ENCODE measurements around the gene ARHGEF7. TPM values are rescaled to one million over a fixed set of nuclear protein-coding genes. Genes with fewer than 3 reads are reported as not detected.

The ARHGEF7 gene
- total and polyA plus RNA-seq, 5 donors from 2014 or later, result 7.1 to 84.9 (median 9.8) TPM

DNA sequence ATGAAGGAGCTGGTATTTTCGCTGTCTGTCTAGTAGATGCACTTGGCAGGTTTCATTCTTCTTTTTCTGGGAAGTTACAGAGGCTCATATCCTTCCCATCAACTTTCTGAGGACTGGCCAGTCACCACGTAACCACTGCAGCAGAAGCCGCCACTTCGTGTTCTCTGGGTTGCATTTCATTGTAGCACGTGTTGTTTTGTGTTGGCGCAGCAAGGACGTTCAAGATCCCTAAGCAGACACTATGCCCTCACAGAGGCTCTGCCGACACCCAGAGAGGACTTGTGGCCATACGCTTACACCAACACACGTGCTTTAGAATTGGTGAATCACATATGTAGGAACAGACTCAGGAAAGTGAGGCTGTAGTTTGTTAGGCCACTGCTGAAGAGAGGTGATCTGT is 163.1 kb downstream of the ARHGEF7 start:
- Histone ChIP-seq H3K9me3 (ENCODE audit: control insufficient read depth in 2 of 2, low read length in 2 of 2) (no peaks in the 10 kb centered on the region), H3K36me3 (ENCODE audit: control insufficient read depth, insufficient read depth, low read length) (peaks cover 92% of the 10 kb centered on the region), H3K27ac (ENCODE audit: insufficient read depth, low read length, poor library complexity, severe bottlenecking) (no peak overlapping the region), H3K4me3 (ENCODE audit: low read depth, low read length) (no peak overlapping the region), H3K4me1 (ENCODE audit: control insufficient read depth, insufficient read depth, low read length, poor library complexity, severe bottlenecking) (no peaks in the 10 kb centered on the region), H3K27me3 (ENCODE audit: control insufficient read depth, insufficient read depth, low read length) (no peaks in the 10 kb centered on the region)
- Mint-ChIP-seq H3K4me3 (no peak overlapping the region), H3K27me3 (no peaks in the 10 kb centered on the region), H3K36me3 (peaks cover 53% of the 10 kb centered on the region), H3K9me3 (no peaks in the 10 kb centered on the region), H3K4me1 (peaks cover 0 to 7% (median 0%) of the 10 kb centered on the region in 4 donors), H3K27ac (peak overlapping the region in 1 of 3 donors; percentile 31)
- DNase-seq, result no peak
- ATAC-seq (ENCODE audit: low read depth in 2 of 2), result no peak

DNA sequence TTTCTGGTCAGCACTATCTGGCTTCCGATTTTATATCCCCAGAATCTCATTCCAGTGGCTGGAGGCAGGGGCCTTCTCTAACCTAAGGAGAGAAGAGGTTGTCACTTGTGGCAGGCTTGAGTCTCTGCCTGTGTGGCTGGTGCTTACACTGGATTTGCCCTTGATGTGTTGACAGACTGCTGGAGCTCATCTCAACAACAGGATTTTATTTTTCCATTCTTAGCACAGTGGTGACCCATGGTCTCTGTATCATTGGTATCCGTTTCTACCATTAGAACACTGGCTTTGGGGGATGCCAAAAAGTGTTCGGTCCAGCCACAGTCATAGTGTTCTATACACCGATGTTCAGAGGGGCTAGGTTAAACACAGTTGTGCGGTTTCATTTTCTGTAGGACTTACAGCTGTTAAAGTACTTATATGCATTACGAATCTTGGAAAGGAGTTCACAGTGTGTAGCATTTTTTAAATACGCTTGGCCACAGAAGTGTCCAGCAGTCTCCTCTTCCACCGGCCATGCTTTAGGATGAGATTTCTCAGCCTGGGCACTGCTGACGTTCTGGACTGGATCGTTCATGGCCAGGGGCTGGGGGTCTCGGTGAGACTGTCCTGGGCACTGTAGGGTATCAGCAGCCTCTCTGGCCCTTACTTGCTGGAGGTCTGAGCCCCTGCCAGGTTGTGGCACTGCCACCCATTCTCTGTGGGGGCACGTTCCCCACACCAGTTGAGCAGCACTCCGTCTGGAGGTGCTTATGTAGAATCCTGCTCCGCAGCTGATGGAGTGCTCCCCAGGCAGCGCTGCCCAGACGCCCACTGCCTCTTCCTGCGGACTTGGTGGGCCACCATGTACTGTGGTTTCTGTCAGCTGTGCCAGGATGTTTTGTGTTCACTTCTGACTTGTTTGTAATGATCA is 163.9 kb downstream of the ARHGEF7 start:
- H3K27ac ChIP-seq (ENCODE audit: insufficient read depth, low read length, poor library complexity, severe bottlenecking), result no peak overlapping the region
- Mint-ChIP-seq H3K4me1 (peaks cover 0 to 7% (median 0%) of the 10 kb centered on the region in 4 donors), H3K27ac (peak overlapping the region in 2 of 3 donors; percentile 5 to 31), H3K9me3 (no peaks in the 10 kb centered on the region), H3K36me3 (peaks cover 52% of the 10 kb centered on the region), H3K4me3 (no peak overlapping the region), H3K27me3 (no peaks in the 10 kb centered on the region)
- H3K36me3 ChIP-seq (ENCODE audit: control insufficient read depth, insufficient read depth, low read length), result peaks cover 93% of the 10 kb centered on the region
- no peaks in the 10 kb centered on the region for H3K4me1 ChIP-seq (ENCODE audit: control insufficient read depth, insufficient read depth, low read length, poor library complexity, severe bottlenecking)
- DNase-seq (no peak), ATAC-seq (ENCODE audit: low read depth in 2 of 2) (no peak)
- H3K4me3 ChIP-seq (ENCODE audit: low read depth, low read length), result no peak overlapping the region
- no peaks in the 10 kb centered on the region for H3K9me3 ChIP-seq (ENCODE audit: control insufficient read depth in 2 of 2, low read length in 2 of 2)
- H3K27me3 ChIP-seq (ENCODE audit: control insufficient read depth, insufficient read depth, low read length), result no peaks in the 10 kb centered on the region

DNA sequence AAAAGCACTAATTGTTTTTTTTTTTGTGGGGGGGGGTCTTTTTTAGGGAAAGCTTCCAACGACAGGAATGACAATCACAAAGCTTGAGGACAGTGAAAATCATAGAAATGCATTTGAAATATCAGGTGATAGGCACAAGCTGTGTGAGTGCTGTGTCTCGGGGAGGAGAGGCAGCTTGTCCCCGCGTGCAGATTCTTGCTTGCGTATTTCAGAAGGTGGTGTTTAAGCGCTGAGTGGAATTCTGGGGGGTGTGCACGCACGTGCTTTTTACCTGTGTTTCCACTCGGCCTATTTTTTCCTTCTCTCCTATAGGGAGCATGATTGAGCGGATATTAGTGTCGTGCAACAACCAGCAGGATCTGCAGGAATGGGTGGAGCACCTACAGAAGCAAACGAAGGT is 165.1 kb downstream of the ARHGEF7 start:
- no peak for ATAC-seq (ENCODE audit: low read depth in 2 of 2)
- peaks cover 59% of the 10 kb centered on the region for H3K36me3 Mint-ChIP-seq
- no peak overlapping the region for H3K4me3 ChIP-seq (ENCODE audit: low read depth, low read length)
- H3K27me3 Mint-ChIP-seq, result no peaks in the 10 kb centered on the region
- H3K27me3 ChIP-seq (ENCODE audit: control insufficient read depth, insufficient read depth, low read length), result no peaks in the 10 kb centered on the region
- no peaks in the 10 kb centered on the region for H3K9me3 Mint-ChIP-seq
- H3K4me1 ChIP-seq (ENCODE audit: control insufficient read depth, insufficient read depth, low read length, poor library complexity, severe bottlenecking), result no peaks in the 10 kb centered on the region
- no peak for DNase-seq
- H3K4me1 Mint-ChIP-seq, result peaks cover 0 to 4% (median 0%) of the 10 kb centered on the region in 4 donors
- H3K27ac ChIP-seq (ENCODE audit: insufficient read depth, low read length, poor library complexity, severe bottlenecking), result no peak overlapping the region
- H3K9me3 ChIP-seq (ENCODE audit: control insufficient read depth in 2 of 2, low read length in 2 of 2), result no peaks in the 10 kb centered on the region
- no peak overlapping the region for H3K27ac Mint-ChIP-seq
- peaks cover 96% of the 10 kb centered on the region for H3K36me3 ChIP-seq (ENCODE audit: control insufficient read depth, insufficient read depth, low read length)
- no peak overlapping the region for H3K4me3 Mint-ChIP-seq

DNA sequence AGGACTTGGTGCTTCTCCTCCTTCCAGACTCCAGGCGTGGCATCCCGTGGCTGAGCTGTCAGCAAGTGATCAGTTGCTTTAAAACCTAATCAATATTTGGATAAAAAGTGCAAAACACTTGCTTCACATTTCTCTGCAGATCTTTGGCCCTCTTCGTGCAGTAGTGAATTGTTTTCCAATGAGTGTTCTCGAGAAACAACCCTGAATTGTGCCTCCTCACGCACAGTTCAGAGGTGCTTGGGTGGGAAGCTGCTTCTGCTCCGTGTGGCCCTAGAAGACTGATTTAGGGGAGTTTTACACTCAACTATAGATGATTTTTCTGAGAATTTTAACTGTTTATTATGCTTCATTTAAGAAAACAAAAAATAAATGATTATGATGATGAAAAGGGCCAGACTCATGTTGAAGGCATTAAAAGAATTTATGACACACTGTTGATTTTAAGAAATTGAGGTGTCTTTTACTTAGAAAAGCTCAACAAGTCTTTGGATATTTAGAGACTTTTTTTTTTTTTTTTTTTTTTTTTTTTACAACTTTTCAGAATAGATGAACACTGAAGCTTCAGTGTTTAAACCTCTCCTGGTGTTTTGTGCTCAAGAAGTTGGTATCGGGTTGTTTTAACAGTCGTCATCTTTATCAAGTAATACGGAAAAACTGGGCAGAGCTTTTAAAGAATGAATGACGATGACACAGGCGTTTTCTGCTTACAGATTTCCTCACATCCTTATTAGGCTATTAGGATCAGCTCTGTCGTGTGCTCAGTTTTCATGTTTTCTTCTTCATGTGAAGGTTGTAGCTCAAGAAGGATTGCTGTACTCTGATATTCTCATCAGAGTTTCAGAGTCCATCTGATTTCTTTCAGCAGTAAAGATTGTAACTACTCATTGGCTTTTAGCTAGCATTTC is 165.8 kb downstream of the ARHGEF7 start:
- DNase-seq, result no peak
- no peak for ATAC-seq (ENCODE audit: low read depth in 2 of 2)
- Mint-ChIP-seq H3K27ac (no peak overlapping the region), H3K4me3 (no peak overlapping the region), H3K36me3 (peaks cover 51% of the 10 kb centered on the region), H3K4me1 (peaks cover 0 to 1% (median 0%) of the 10 kb centered on the region in 4 donors), H3K27me3 (no peaks in the 10 kb centered on the region), H3K9me3 (no peaks in the 10 kb centered on the region)
- peaks cover 95% of the 10 kb centered on the region for H3K36me3 ChIP-seq (ENCODE audit: control insufficient read depth, insufficient read depth, low read length)
- H3K4me1 ChIP-seq (ENCODE audit: control insufficient read depth, insufficient read depth, low read length, poor library complexity, severe bottlenecking), result no peaks in the 10 kb centered on the region
- H3K27ac ChIP-seq (ENCODE audit: insufficient read depth, low read length, poor library complexity, severe bottlenecking), result no peak overlapping the region
- no peaks in the 10 kb centered on the region for H3K27me3 ChIP-seq (ENCODE audit: control insufficient read depth, insufficient read depth, low read length)
- no peaks in the 10 kb centered on the region for H3K9me3 ChIP-seq (ENCODE audit: control insufficient read depth in 2 of 2, low read length in 2 of 2)
- no peak overlapping the region for H3K4me3 ChIP-seq (ENCODE audit: low read depth, low read length)

DNA sequence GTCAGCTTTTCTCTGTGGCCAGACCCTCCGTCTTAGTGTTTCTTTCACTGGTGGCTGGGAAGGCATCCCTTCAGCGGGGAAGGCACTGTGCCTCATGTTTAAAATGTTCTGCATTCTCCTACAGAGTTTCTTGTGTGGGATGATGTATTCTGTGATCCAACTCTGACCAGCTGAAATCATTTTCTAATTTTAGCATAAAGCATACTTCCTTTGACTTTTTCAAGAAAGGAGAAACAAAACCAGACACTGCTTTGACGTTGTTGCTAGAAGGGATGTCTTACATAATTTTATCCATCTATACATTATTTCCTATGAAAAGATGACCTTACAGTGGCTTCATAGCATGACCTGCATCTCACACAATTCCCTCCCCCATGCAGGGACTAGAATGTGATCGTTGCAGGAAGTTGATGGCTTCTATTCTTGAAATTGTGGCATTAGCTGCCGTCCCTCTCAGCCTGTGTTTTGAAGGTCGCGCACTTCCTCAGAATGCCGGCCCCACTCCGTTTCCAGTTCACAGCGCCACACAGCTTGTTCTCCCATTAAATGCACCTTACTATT is 166.7 kb downstream of the ARHGEF7 start:
- Histone ChIP-seq H3K9me3 (ENCODE audit: control insufficient read depth in 2 of 2, low read length in 2 of 2) (no peaks in the 10 kb centered on the region), H3K4me1 (ENCODE audit: control insufficient read depth, insufficient read depth, low read length, poor library complexity, severe bottlenecking) (no peaks in the 10 kb centered on the region), H3K4me3 (ENCODE audit: low read depth, low read length) (no peak overlapping the region), H3K27ac (ENCODE audit: insufficient read depth, low read length, poor library complexity, severe bottlenecking) (no peak overlapping the region), H3K36me3 (ENCODE audit: control insufficient read depth, insufficient read depth, low read length) (peaks cover 95% of the 10 kb centered on the region), H3K27me3 (ENCODE audit: control insufficient read depth, insufficient read depth, low read length) (no peaks in the 10 kb centered on the region)
- Mint-ChIP-seq H3K9me3 (no peaks in the 10 kb centered on the region), H3K4me3 (no peak overlapping the region), H3K27me3 (no peaks in the 10 kb centered on the region), H3K36me3 (peaks cover 56% of the 10 kb centered on the region), H3K27ac (no peak overlapping the region), H3K4me1 (no peaks in the 10 kb centered on the region)
- ATAC-seq (ENCODE audit: low read depth in 2 of 2), result no peak
- DNase-seq, result no peak

DNA sequence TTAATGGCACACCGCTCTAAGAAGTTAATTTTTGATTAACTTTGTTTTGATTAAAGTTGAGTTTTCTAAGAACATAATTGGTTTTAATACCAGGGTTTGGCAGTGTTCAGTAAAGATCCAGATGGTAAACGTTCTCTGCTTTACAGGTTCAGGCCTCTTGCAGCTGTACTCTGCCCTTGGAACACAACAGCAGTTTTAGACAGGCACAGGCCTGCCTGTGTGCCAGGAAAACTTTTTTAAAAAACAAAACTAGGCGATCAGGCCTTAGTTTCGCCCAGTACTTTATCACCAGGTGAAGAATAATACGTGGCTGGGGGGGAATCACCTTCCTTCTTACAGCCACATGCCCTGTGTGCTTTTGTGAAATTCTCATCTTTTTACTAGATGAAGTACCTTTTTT is 167.3 kb downstream of the ARHGEF7 start:
- H3K27ac ChIP-seq (ENCODE audit: insufficient read depth, low read length, poor library complexity, severe bottlenecking), result no peak overlapping the region
- no peaks in the 10 kb centered on the region for H3K9me3 Mint-ChIP-seq
- no peaks in the 10 kb centered on the region for H3K27me3 ChIP-seq (ENCODE audit: control insufficient read depth, insufficient read depth, low read length)
- no peaks in the 10 kb centered on the region for H3K9me3 ChIP-seq (ENCODE audit: control insufficient read depth in 2 of 2, low read length in 2 of 2)
- H3K27ac Mint-ChIP-seq, result no peak overlapping the region
- no peak overlapping the region for H3K4me3 ChIP-seq (ENCODE audit: low read depth, low read length)
- H3K36me3 ChIP-seq (ENCODE audit: control insufficient read depth, insufficient read depth, low read length), result peaks cover 97% of the 10 kb centered on the region
- DNase-seq (no peak), ATAC-seq (ENCODE audit: low read depth in 2 of 2) (no peak)
- H3K4me1 Mint-ChIP-seq, result no peaks in the 10 kb centered on the region
- peaks cover 51% of the 10 kb centered on the region for H3K36me3 Mint-ChIP-seq
- no peaks in the 10 kb centered on the region for H3K4me1 ChIP-seq (ENCODE audit: control insufficient read depth, insufficient read depth, low read length, poor library complexity, severe bottlenecking)
- H3K27me3 Mint-ChIP-seq, result no peaks in the 10 kb centered on the region
- H3K4me3 Mint-ChIP-seq, result no peak overlapping the region

DNA sequence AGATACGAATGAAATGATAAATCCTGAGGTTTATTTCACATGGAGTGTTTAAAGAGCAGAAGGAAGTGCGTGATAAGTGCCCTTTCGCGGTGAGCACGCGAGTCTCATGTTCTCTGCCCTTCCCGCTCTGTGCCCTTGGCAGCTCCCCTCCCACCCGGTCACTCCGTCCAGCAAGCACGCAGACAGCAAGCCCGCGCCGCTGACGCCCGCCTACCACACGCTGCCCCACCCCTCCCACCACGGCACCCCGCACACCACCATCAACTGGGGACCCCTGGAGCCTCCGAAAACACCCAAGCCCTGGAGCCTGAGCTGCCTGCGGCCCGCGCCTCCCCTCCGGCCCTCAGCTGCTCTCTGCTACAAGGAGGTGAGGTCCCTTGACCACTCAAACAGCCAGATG is 167.9 kb downstream of the ARHGEF7 start:
- Histone ChIP-seq H3K9me3 (ENCODE audit: control insufficient read depth in 2 of 2, low read length in 2 of 2) (no peaks in the 10 kb centered on the region), H3K27ac (ENCODE audit: insufficient read depth, low read length, poor library complexity, severe bottlenecking) (no peak overlapping the region), H3K27me3 (ENCODE audit: control insufficient read depth, insufficient read depth, low read length) (no peaks in the 10 kb centered on the region), H3K4me1 (ENCODE audit: control insufficient read depth, insufficient read depth, low read length, poor library complexity, severe bottlenecking) (no peaks in the 10 kb centered on the region), H3K36me3 (ENCODE audit: control insufficient read depth, insufficient read depth, low read length) (peaks cover 96% of the 10 kb centered on the region), H3K4me3 (ENCODE audit: low read depth, low read length) (no peak overlapping the region)
- Mint-ChIP-seq H3K9me3 (no peaks in the 10 kb centered on the region), H3K27ac (no peak overlapping the region), H3K27me3 (no peaks in the 10 kb centered on the region), H3K36me3 (peaks cover 51% of the 10 kb centered on the region), H3K4me1 (no peaks in the 10 kb centered on the region), H3K4me3 (no peak overlapping the region)
- DNase-seq (no peak), ATAC-seq (ENCODE audit: low read depth in 2 of 2) (no peak)
